ENCODE data around the gene SPACA6.
"Not testable (repeated sequence)": the region's sequence is repeated elsewhere in the genome, so short reads cannot be mapped to it uniquely, and the experiment has no call there.

Gene SPACA6

DNA sequence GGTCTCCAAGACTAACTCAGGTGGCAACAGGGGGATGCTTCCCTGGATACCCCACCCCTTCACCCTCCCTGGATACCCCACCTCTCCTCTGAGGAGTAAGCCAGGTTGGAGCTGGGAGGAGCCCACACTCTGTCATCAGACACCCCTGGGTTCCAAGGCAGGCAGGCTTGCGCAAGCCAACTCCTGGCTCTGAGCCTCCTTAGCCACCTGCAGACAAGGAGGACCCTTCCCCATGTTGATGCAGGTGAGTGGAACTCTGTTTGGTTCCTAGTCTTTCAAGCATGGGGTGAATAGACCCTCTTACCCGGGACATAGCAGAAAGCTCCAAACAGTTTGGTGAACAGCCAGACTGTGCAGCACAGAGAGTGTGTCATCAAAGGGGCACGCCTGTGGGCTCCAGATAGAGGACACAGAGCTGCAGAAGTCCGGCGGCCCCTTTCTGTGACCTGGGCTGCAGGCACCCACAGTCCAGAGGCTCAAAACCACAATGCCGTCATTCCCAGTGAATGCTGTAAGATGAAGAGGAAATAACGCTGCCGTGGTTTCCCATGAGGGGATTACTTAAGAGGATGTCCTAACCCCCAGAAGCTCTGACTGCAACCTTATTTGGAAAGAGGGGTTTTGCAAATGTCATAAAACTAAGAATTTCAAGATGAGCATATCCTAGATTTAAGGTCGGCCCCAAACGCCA lies 42.8 kb downstream of the SPACA6 start:
- H3K18ac ChIP-seq (ENCODE audit: low read depth in 1 of 2, low read length in 2 of 2) = no peak overlapping the region
- WGBS = 81% methylated on average over 10 of the region's 10 CpGs

DNA sequence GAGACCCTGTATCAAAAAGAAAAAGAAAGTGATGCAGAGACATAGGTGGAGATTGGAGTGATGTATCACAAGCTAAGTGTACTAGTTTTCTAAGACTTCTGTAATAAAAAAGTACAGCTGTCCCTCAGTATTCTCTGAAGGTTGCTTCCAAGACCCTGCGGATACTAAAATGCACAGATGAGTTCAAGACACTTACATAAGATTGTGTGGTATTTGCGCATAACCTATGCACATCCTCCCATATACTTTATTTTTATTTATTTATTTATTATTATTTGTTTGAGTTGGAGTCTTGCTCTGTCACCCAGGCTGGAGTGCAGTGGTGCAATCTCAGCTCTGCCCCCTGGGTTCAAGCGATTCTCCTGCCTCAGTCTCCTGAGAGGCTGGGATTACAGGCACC lies 44.3 kb downstream of the SPACA6 start:
- Histone ChIP-seq H3K18ac (ENCODE audit: low read depth in 1 of 2, low read length in 2 of 2) (no peak overlapping the region), H3K14ac (ENCODE audit: low read length in 2 of 2) (no peak overlapping the region), H4K91ac (ENCODE audit: low read length) (no peak overlapping the region), H3K27ac (ENCODE audit: low read length, poor library complexity, severe bottlenecking) (no peak overlapping the region), H2BK15ac (ENCODE audit: low read depth, poor library complexity, severe bottlenecking) (no peak overlapping the region), H3K27me3 (ENCODE audit: control insufficient read depth in 1 of 2, insufficient read depth in 1 of 2, low read length in 2 of 2) (no peaks in the 10 kb centered on the region), H2BK5ac (ENCODE audit: low read depth, low read length, poor library complexity, severe bottlenecking) (no peak overlapping the region), H3K36me3 (ENCODE audit: control insufficient read depth in 1 of 2, insufficient read depth in 2 of 2, low read depth in 1 of 2, low read length in 2 of 2) (no peaks in the 10 kb centered on the region), H3K79me1 (replicated peaks; ENCODE audit: low read length, poor library complexity, severe bottlenecking) (no peaks in the 10 kb centered on the region), H3K4me3 (ENCODE audit: insufficient read depth in 1 of 2, low read depth in 1 of 2, low read length in 2 of 2) (no peak overlapping the region), H2BK12ac (ENCODE audit: low read length in 2 of 2) (no peak overlapping the region), H2AFZ (ENCODE audit: low read depth, low read length) (no peak overlapping the region), H3K9me3 (ENCODE audit: control insufficient read depth, low read length) (no peaks in the 10 kb centered on the region), H3K4ac (ENCODE audit: low read depth in 1 of 2, low read length in 2 of 2) (no peak overlapping the region), H4K8ac (ENCODE audit: low read length) (no peak overlapping the region), H3K4me1 (ENCODE audit: control insufficient read depth, insufficient read depth, low read depth, low read length) (no peaks in the 10 kb centered on the region), H3K23ac (ENCODE audit: low read length in 2 of 2) (no peak overlapping the region), H3K4me2 (ENCODE audit: low read length, poor library complexity, severe bottlenecking) (no peak overlapping the region), H3K9ac (ENCODE audit: low read length) (no peak overlapping the region), H2BK120ac (ENCODE audit: low read depth, low read length) (no peak overlapping the region), H2AK5ac (ENCODE audit: low read length, severe bottlenecking) (no peak overlapping the region)
- DNase-seq = no peak
- 67% methylated on average over 1 of the region's 3 CpGs for WGBS

More for the DNA sequence above, 42.8 kb downstream of the SPACA6 start:
- no peak for DNase-seq
- Histone ChIP-seq H2BK5ac (ENCODE audit: low read depth, low read length, poor library complexity, severe bottlenecking) (no peak overlapping the region), H2BK120ac (ENCODE audit: low read depth, low read length) (no peak overlapping the region), H3K9me3 (ENCODE audit: control insufficient read depth, low read length) (no peaks in the 10 kb centered on the region), H3K27me3 (ENCODE audit: control insufficient read depth in 1 of 2, insufficient read depth in 1 of 2, low read length in 2 of 2) (no peaks in the 10 kb centered on the region), H3K4ac (ENCODE audit: low read depth in 1 of 2, low read length in 2 of 2) (no peak overlapping the region), H3K4me1 (ENCODE audit: control insufficient read depth, insufficient read depth, low read depth, low read length) (no peaks in the 10 kb centered on the region), H3K14ac (ENCODE audit: low read length in 2 of 2) (no peak overlapping the region), H3K4me2 (ENCODE audit: low read length, poor library complexity, severe bottlenecking) (no peak overlapping the region), H3K27ac (ENCODE audit: low read length, poor library complexity, severe bottlenecking) (no peak overlapping the region), H4K91ac (ENCODE audit: low read length) (no peak overlapping the region), H3K23ac (ENCODE audit: low read length in 2 of 2) (no peak overlapping the region), H3K79me1 (replicated peaks; ENCODE audit: low read length, poor library complexity, severe bottlenecking) (no peaks in the 10 kb centered on the region), H2BK12ac (ENCODE audit: low read length in 2 of 2) (no peak overlapping the region), H3K4me3 (ENCODE audit: insufficient read depth in 1 of 2, low read depth in 1 of 2, low read length in 2 of 2) (peak overlapping the region in 1 of 2 experiments; percentile 9), H3K9ac (ENCODE audit: low read length) (no peak overlapping the region), H2BK15ac (ENCODE audit: low read depth, poor library complexity, severe bottlenecking) (no peak overlapping the region), H4K8ac (ENCODE audit: low read length) (no peak overlapping the region), H3K36me3 (ENCODE audit: control insufficient read depth in 1 of 2, insufficient read depth in 2 of 2, low read depth in 1 of 2, low read length in 2 of 2) (no peaks in the 10 kb centered on the region), H2AFZ (ENCODE audit: low read depth, low read length) (no peak overlapping the region), H2AK5ac (ENCODE audit: low read length, severe bottlenecking) (no peak overlapping the region)

DNA sequence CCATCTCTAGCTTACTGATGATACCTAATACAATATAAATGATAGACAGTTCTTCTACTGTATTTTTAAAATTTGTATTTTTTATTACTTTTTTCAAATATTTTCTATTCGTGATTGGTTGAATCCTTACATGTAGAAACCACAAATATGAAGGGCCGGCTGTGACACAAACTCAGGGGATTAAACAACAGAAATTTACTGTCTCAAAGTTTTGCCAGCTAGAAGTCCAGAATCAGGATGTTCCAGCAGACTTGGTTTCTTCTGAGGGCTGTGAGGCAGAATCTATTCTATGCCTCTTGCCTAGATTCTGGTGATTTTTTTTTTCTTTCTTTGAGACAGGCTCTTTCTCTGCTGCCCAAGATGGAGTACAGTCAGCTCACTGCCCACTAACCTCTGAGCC lies 44.8 kb downstream of the SPACA6 start:
- Histone ChIP-seq H3K4me3 (ENCODE audit: insufficient read depth in 1 of 2, low read depth in 1 of 2, low read length in 2 of 2) (no peak overlapping the region), H2BK12ac (ENCODE audit: low read length in 2 of 2) (no peak overlapping the region), H3K18ac (ENCODE audit: low read depth in 1 of 2, low read length in 2 of 2) (no peak overlapping the region), H2BK5ac (ENCODE audit: low read depth, low read length, poor library complexity, severe bottlenecking) (no peak overlapping the region), H3K9me3 (ENCODE audit: control insufficient read depth, low read length) (no peaks in the 10 kb centered on the region), H3K9ac (ENCODE audit: low read length) (peak overlapping the region; percentile 55), H3K4ac (ENCODE audit: low read depth in 1 of 2, low read length in 2 of 2) (no peak overlapping the region), H3K23ac (ENCODE audit: low read length in 2 of 2) (no peak overlapping the region), H3K4me1 (ENCODE audit: control insufficient read depth, insufficient read depth, low read depth, low read length) (no peaks in the 10 kb centered on the region), H2AFZ (ENCODE audit: low read depth, low read length) (no peak overlapping the region), H4K8ac (ENCODE audit: low read length) (no peak overlapping the region), H2AK5ac (ENCODE audit: low read length, severe bottlenecking) (no peak overlapping the region), H3K4me2 (ENCODE audit: low read length, poor library complexity, severe bottlenecking) (no peak overlapping the region), H3K27me3 (ENCODE audit: control insufficient read depth in 1 of 2, insufficient read depth in 1 of 2, low read length in 2 of 2) (no peaks in the 10 kb centered on the region), H3K14ac (ENCODE audit: low read length in 2 of 2) (no peak overlapping the region), H3K79me1 (replicated peaks; ENCODE audit: low read length, poor library complexity, severe bottlenecking) (no peaks in the 10 kb centered on the region), H4K91ac (ENCODE audit: low read length) (no peak overlapping the region), H2BK15ac (ENCODE audit: low read depth, poor library complexity, severe bottlenecking) (no peak overlapping the region), H2BK120ac (ENCODE audit: low read depth, low read length) (no peak overlapping the region), H3K36me3 (ENCODE audit: control insufficient read depth in 1 of 2, insufficient read depth in 2 of 2, low read depth in 1 of 2, low read length in 2 of 2) (no peaks in the 10 kb centered on the region), H3K27ac (ENCODE audit: low read length, poor library complexity, severe bottlenecking) (no peak overlapping the region)
- no peak for DNase-seq
- 80% methylated on average over 2 of the region's 2 CpGs for WGBS

DNA sequence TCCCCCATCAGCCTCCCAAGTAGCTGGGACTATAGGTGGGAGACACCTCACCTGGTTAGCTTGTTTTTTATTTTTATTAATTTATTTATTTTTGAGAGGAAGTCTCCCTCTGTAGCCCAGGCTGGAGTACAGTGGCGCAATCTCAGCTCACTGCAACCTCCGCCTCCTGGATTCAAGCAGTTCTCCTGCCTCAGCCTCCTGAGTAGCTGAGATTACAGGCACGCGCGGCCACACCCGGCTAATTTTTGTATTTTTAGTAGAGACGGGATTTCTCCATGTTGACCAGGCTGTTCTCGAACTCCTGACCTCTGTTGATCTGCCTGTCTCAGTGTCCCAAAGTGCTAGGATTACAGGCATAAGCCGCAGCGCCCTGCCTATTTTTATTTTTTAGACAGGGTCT lies 45.4 kb downstream of the SPACA6 start:
- not testable (repeated sequence) for H3K27ac ChIP-seq (ENCODE audit: low read length, poor library complexity, severe bottlenecking); H3K27me3 ChIP-seq (ENCODE audit: control insufficient read depth in 1 of 2, insufficient read depth in 1 of 2, low read length in 2 of 2); H3K4me2 ChIP-seq (ENCODE audit: low read length, poor library complexity, severe bottlenecking); H2BK5ac ChIP-seq (ENCODE audit: low read depth, low read length, poor library complexity, severe bottlenecking); H2AFZ ChIP-seq (ENCODE audit: low read depth, low read length); H4K91ac ChIP-seq (ENCODE audit: low read length); H3K14ac ChIP-seq (ENCODE audit: low read length in 2 of 2); H3K36me3 ChIP-seq (ENCODE audit: control insufficient read depth in 1 of 2, insufficient read depth in 2 of 2, low read depth in 1 of 2, low read length in 2 of 2); H3K18ac ChIP-seq (ENCODE audit: low read depth in 1 of 2, low read length in 2 of 2); H3K9ac ChIP-seq (ENCODE audit: low read length); H2BK15ac ChIP-seq (ENCODE audit: low read depth, poor library complexity, severe bottlenecking); H3K4me1 ChIP-seq (ENCODE audit: control insufficient read depth, insufficient read depth, low read depth, low read length); H3K4me3 ChIP-seq (ENCODE audit: insufficient read depth in 1 of 2, low read depth in 1 of 2, low read length in 2 of 2); H2BK120ac ChIP-seq (ENCODE audit: low read depth, low read length); H4K8ac ChIP-seq (ENCODE audit: low read length); H3K23ac ChIP-seq (ENCODE audit: low read length in 2 of 2); H2AK5ac ChIP-seq (ENCODE audit: low read length, severe bottlenecking); H3K4ac ChIP-seq (ENCODE audit: low read depth in 1 of 2, low read length in 2 of 2); DNase-seq; H3K79me1 ChIP-seq (replicated peaks; ENCODE audit: low read length, poor library complexity, severe bottlenecking); H3K9me3 ChIP-seq (ENCODE audit: control insufficient read depth, low read length); H2BK12ac ChIP-seq (ENCODE audit: low read length in 2 of 2)
- 87% methylated on average over 10 of the region's 10 CpGs for WGBS
